Endothelial cell (in vitro differentiated cells): ENCODE results near the gene TCTN2. TPM values are rescaled to one million over a fixed set of nuclear protein-coding genes. Genes with fewer than 3 reads are reported as not detected.
A peak's percentile ranks its signal among the peaks of the same experiment; 100 is the strongest.

Source experiments
- DNase-seq: peaks from one replicate; pipeline ENCODE4 v3.0.0; 2021; ENCODE audit warnings: low spot score
- H3K27ac Mint-ChIP-seq: one replicate; pipeline ENCODE4 v1.8.0; 2021; ENCODE audit warnings: mixed read lengths, inconsistent platforms; ENCODE audit not compliant: unreplicated experiment
- H3K27me3 Mint-ChIP-seq: one replicate; pipeline ENCODE4 v1.8.0; 2021; ENCODE audit warnings: mild to moderate bottlenecking, moderate library complexity, mixed read lengths, inconsistent platforms; ENCODE audit not compliant: unreplicated experiment
- H3K36me3 Mint-ChIP-seq: one replicate; pipeline ENCODE4 v1.8.0; 2021; ENCODE audit warnings: mild to moderate bottlenecking, low read depth, mixed read lengths, inconsistent platforms; ENCODE audit not compliant: unreplicated experiment
- H3K4me1 Mint-ChIP-seq: one replicate; pipeline ENCODE4 v1.8.0; 2021; ENCODE audit warnings: mild to moderate bottlenecking, mixed read lengths, inconsistent platforms; ENCODE audit not compliant: unreplicated experiment
- H3K4me3 Mint-ChIP-seq: one replicate; pipeline ENCODE4 v1.8.0; 2021; ENCODE audit warnings: mild to moderate bottlenecking, mixed read lengths, inconsistent platforms; ENCODE audit not compliant: unreplicated experiment
- H3K9me3 Mint-ChIP-seq: one replicate; pipeline ENCODE4 v1.8.0; 2021; ENCODE audit warnings: mixed read lengths, inconsistent platforms; ENCODE audit not compliant: unreplicated experiment
- total RNA-seq: library from RNA; stranded (reverse); fragmentation: NEBNext Ultra II Directional; extraction: Animal tissue kit (Norgen Biotek cat#: 25700); gene quantifications from one replicate; pipeline ENCODE4 v1.2.1, GENCODE V29; 2021; ENCODE audit not compliant: unreplicated experiment
- TF ChIP-seq, protein P1 (sequence below): fragments of 200-600 bp; sonication (generic); IDR thresholded peaks from one replicate; pipeline ENCODE4 v1.5.0; 2021; ENCODE audit warnings: antibody characterized with exemption; ENCODE audit not compliant: unreplicated experiment

Gene TCTN2
- total RNA-seq, 1 donor from 2014 or later, result 11.3 TPM

GRCh38 chr12:123715195-123715594, 44.3 kb downstream of the TCTN2 start:
- TF ChIP-seq, protein P1, sequence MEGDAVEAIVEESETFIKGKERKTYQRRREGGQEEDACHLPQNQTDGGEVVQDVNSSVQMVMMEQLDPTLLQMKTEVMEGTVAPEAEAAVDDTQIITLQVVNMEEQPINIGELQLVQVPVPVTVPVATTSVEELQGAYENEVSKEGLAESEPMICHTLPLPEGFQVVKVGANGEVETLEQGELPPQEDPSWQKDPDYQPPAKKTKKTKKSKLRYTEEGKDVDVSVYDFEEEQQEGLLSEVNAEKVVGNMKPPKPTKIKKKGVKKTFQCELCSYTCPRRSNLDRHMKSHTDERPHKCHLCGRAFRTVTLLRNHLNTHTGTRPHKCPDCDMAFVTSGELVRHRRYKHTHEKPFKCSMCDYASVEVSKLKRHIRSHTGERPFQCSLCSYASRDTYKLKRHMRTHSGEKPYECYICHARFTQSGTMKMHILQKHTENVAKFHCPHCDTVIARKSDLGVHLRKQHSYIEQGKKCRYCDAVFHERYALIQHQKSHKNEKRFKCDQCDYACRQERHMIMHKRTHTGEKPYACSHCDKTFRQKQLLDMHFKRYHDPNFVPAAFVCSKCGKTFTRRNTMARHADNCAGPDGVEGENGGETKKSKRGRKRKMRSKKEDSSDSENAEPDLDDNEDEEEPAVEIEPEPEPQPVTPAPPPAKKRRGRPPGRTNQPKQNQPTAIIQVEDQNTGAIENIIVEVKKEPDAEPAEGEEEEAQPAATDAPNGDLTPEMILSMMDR, result no peak
- H3K36me3 Mint-ChIP-seq, result peaks cover 17% of the 10 kb centered on the region
- no peaks in the 10 kb centered on the region for H3K9me3 Mint-ChIP-seq
- H3K4me3 Mint-ChIP-seq, result no peak overlapping the region
- peaks cover 10% of the 10 kb centered on the region for H3K27me3 Mint-ChIP-seq
- peaks cover 37% of the 10 kb centered on the region for H3K4me1 Mint-ChIP-seq
- H3K27ac Mint-ChIP-seq, result no peak overlapping the region
- DNase-seq, result no peak

DNA sequence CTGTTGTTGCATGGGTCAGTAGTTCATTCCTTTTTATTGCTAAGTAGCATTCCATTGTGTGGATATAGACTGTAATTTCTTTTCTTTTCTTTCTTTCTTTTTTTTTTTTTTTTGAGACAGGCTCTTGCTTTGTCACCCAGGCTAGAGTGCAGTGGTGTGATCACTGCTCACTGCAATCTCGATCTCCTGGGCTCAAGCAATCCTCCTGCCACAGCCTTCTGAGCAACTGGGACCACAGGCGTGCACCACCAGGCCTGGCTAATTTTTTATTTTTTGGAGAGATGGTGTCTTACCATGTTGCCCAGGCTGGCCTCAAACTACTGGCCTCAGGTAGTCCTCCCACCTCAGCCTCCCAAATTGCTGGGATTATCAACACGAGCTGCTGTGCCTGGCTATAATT, 46.4 kb downstream of the TCTN2 start:
- Mint-ChIP-seq H3K4me1 (peaks cover 39% of the 10 kb centered on the region), H3K27me3 (peaks cover 5% of the 10 kb centered on the region)

DNA sequence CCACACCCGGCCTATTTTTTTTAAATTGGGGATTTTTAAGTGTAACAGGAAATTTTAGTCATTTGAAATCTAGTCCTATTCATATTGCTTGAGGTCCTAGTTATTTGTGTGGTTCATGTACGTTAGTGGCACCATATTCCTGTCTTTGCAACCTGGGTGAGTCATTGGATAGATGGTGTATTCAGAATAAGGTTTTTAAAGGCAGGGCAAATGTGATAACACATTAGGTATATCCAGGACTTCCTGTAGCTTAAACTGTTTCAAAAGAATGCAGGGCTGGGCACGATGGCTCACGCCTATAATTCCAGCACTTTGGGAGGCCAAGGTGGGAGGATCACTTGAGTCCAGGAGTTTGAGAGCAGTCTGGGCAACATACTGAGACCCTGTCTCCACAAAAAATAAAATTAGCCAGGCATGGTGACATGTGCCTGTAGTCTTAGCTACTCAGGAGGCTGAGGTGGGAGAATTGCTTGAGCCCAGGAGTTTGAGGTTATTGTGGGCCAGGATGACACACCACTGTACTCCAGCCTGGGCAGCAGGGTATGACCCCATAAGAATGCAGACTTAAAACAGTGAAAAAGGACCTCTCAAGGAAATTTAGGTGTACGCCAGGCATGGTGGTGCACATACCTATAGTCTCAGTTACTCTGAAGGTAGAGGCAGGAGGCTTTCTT, 49.4 kb downstream of the TCTN2 start:
- Mint-ChIP-seq H3K27ac (peak overlapping the region; percentile 95), H3K4me1 (peaks cover 19% of the 10 kb centered on the region), H3K27me3 (no peaks in the 10 kb centered on the region), H3K9me3 (no peaks in the 10 kb centered on the region), H3K4me3 (peak overlapping the region; percentile 11), H3K36me3 (peaks cover 10% of the 10 kb centered on the region)
- TF ChIP-seq, protein P1, result no peak
- no peak for DNase-seq

More for the DNA sequence above, 46.4 kb downstream of the TCTN2 start:
- Mint-ChIP-seq H3K4me3 (no peak overlapping the region), H3K36me3 (peaks cover 17% of the 10 kb centered on the region), H3K27ac (no peak overlapping the region), H3K9me3 (no peaks in the 10 kb centered on the region)
- TF ChIP-seq, protein P1, result no peak
- DNase-seq, result no peak

- Mint-ChIP-seq H3K4me1 (peaks cover 19% of the 10 kb centered on the region), H3K27ac (no peak overlapping the region), H3K27me3 (no peaks in the 10 kb centered on the region), H3K4me3 (no peak overlapping the region), H3K36me3 (peaks cover 10% of the 10 kb centered on the region), H3K9me3 (no peaks in the 10 kb centered on the region)
- no peak for DNase-seq
- TF ChIP-seq, protein P1, result no peak
Observed at GRCh38 chr12:123721245-123721644, 50.3 kb downstream of the TCTN2 start.

- TF ChIP-seq, protein P1, result no peak
- DNase-seq, result no peak
- Mint-ChIP-seq H3K4me1 (peaks cover 19% of the 10 kb centered on the region), H3K27me3 (no peaks in the 10 kb centered on the region), H3K9me3 (no peaks in the 10 kb centered on the region), H3K4me3 (no peak overlapping the region), H3K27ac (no peak overlapping the region), H3K36me3 (peaks cover 12% of the 10 kb centered on the region)
Observed at GRCh38 chr12:123723011-123723410, 52.1 kb downstream of the TCTN2 start.
